ENCODE data around the gene GLB1L. TPM values are rescaled to one million over a fixed set of nuclear protein-coding genes. Genes with fewer than 3 reads are reported as not detected.

Gene GLB1L
- total RNA-seq, 1 donor from 2014 or later, result 11.8 TPM

DNA sequence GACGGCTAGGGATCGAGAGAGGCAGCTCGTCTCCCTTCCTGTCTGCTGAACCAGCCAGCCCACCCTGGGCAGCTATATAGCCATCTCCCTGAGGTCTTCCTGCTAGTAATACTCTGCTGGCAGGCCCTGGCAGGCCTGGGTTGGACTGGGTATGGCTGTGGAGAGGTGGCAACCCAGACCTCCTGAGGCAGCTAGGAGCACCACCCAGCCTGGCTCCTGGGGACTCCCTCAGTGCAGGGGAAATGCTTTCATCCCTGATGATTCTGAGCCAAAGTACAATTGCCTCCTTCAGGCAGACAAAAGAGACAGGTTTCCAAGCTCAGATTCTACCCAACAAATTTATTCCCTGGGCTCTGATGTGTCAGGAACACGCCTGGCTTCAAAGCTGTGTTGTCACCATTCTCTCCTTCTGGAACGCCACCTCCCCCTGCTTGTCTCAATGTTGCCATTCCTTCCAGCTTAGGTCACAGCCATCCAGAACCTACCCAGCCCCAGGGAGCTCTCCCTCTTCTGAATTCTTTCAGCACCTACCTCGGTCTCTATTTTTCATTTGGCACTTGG, 29.2 kb upstream of the GLB1L start:
- DNase-seq (ENCODE audit: low spot score, unreplicated experiment), result no peak
- Mint-ChIP-seq H3K4me3 (ENCODE audit: low read depth) (no peak overlapping the region), H3K27ac (peak overlapping the region; percentile 51), H3K9me3 (ENCODE audit: low read depth) (no peaks in the 10 kb centered on the region), H3K36me3 (ENCODE audit: insufficient read depth) (no peaks in the 10 kb centered on the region), H3K4me1 (ENCODE audit: low read depth) (peaks cover 15% of the 10 kb centered on the region), H3K27me3 (peaks cover 19% of the 10 kb centered on the region)
- TF ChIP-seq CTCF (IDR thresholded peaks at IDR 0.05; ENCODE audit: unreplicated experiment), result no peak

GRCh38 chr2:219273937-219274336, 28.7 kb upstream of the GLB1L start:
- Mint-ChIP-seq H3K27ac (no peak overlapping the region), H3K36me3 (ENCODE audit: insufficient read depth) (no peaks in the 10 kb centered on the region), H3K4me3 (ENCODE audit: low read depth) (no peak overlapping the region), H3K4me1 (ENCODE audit: low read depth) (peaks cover 15% of the 10 kb centered on the region), H3K9me3 (ENCODE audit: low read depth) (no peaks in the 10 kb centered on the region), H3K27me3 (peaks cover 24% of the 10 kb centered on the region)
- DNase-seq (ENCODE audit: low spot score, unreplicated experiment), result no peak
- TF ChIP-seq CTCF (IDR thresholded peaks at IDR 0.05; ENCODE audit: unreplicated experiment), result no peak

DNA sequence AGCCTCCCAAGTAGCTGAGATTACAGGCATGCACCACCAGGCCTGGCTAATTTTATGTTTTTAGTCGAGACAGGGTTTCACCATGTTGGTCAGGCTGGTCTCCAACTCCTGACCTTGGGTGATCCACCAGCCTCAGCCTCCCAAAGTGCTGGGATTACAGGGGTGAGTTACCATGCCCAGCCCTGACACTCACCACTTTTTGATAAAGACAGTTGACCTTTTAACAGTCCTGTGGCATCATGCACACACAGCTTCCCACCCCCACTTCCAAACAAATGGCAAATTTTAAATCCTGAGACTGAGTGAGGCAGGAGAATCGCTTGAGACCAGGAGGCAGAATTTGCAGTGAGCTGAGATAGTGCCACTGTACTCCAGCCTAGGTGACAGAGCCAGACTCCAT, 27.8 kb upstream of the GLB1L start:
- H3K4me3 Mint-ChIP-seq (ENCODE audit: low read depth), result no peak overlapping the region
- H3K36me3 Mint-ChIP-seq (ENCODE audit: insufficient read depth), result no peaks in the 10 kb centered on the region
- peaks cover 25% of the 10 kb centered on the region for H3K27me3 Mint-ChIP-seq
- no peak for TF ChIP-seq CTCF (IDR thresholded peaks at IDR 0.05; ENCODE audit: unreplicated experiment)
- peaks cover 7% of the 10 kb centered on the region for H3K4me1 Mint-ChIP-seq (ENCODE audit: low read depth)
- no peak for DNase-seq (ENCODE audit: low spot score, unreplicated experiment)
- no peak overlapping the region for H3K27ac Mint-ChIP-seq
- H3K9me3 Mint-ChIP-seq (ENCODE audit: low read depth), result no peaks in the 10 kb centered on the region

- Mint-ChIP-seq H3K9me3 (ENCODE audit: low read depth) (no peaks in the 10 kb centered on the region), H3K27ac (no peak overlapping the region), H3K4me3 (ENCODE audit: low read depth) (no peak overlapping the region), H3K4me1 (ENCODE audit: low read depth) (peaks cover 4% of the 10 kb centered on the region), H3K36me3 (ENCODE audit: insufficient read depth) (no peaks in the 10 kb centered on the region), H3K27me3 (peaks cover 25% of the 10 kb centered on the region)
- no peak for DNase-seq (ENCODE audit: low spot score, unreplicated experiment)
- no peak for TF ChIP-seq CTCF (IDR thresholded peaks at IDR 0.05; ENCODE audit: unreplicated experiment)
Observed at GRCh38 chr2:219272356-219272755, 27.1 kb upstream of the GLB1L start.

DNA sequence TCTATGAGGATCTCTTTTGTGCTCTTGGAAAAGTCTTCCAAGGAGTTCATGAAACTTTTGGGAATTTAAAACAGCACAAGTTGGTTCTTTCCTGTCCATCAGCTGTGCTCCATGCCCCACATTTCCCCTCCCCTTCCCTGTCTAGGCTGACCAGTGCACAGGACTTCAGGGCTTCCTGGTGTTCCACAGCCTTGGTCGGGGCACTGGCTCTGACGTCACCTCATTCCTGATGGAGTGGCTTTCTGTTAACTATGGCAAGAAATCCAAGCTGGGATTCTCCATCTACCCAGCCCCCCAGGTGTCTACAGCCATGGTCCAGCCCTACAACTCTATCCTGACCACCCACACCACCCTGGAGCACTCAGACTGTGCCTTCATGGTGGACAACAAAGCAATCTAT, 25.8 kb upstream of the GLB1L start:
- no peak for DNase-seq (ENCODE audit: low spot score, unreplicated experiment)
- no peaks in the 10 kb centered on the region for H3K9me3 Mint-ChIP-seq (ENCODE audit: low read depth)
- no peak overlapping the region for H3K27ac Mint-ChIP-seq
- H3K27me3 Mint-ChIP-seq, result peaks cover 25% of the 10 kb centered on the region
- H3K36me3 Mint-ChIP-seq (ENCODE audit: insufficient read depth), result no peaks in the 10 kb centered on the region
- H3K4me3 Mint-ChIP-seq (ENCODE audit: low read depth), result no peak overlapping the region
- TF ChIP-seq CTCF (IDR thresholded peaks at IDR 0.05; ENCODE audit: unreplicated experiment), result no peak
- H3K4me1 Mint-ChIP-seq (ENCODE audit: low read depth), result peaks cover 4% of the 10 kb centered on the region

Data from progenitor cell of endocrine pancreas (in vitro differentiated cells).